HEK293 (cell line): ENCODE results near the gene ARHGAP26.

Source experiments
- CTCF ChIA-PET: fragments of 350-600 bp; formaldehyde crosslinking; extraction: SDS; loops from one replicate; lab custom pipeline; 2021; ENCODE audit warnings: antibody characterized with exemption; lab: Yijun Ruan, JAX
- POLR2A ChIA-PET: fragments of 300-600 bp; formaldehyde crosslinking; extraction: SDS; loops from one replicate; lab custom pipeline; 2020; ENCODE audit warnings: antibody characterized with exemption, inconsistent platforms; lab: Yijun Ruan, JAX
- H3K27ac ChIP-seq: fragments of 200-500 bp; sonication (Bioruptor generic); 2 replicates; pipeline ENCODE4 v1.5.1; 2014; ENCODE audit warnings: low read depth, low read length, control low read depth, inconsistent platforms; ENCODE audit errors: extremely low read depth
- H3K36me3 ChIP-seq, 2 experiments: fragments of 200-500 bp in 1 of 2; sonication (Bioruptor generic) in 1 of 2; 1 replicate in 1 of 2; 2 replicates in 1 of 2; pipeline ENCODE4 v1.5.1; 2014 to 2017; ENCODE audit warnings: inconsistent platforms in 2 of 2, low read length in 2 of 2; ENCODE audit not compliant: control insufficient read depth in 2 of 2, insufficient read depth in 1 of 2
- H3K4me1 ChIP-seq: fragments of 200-500 bp; sonication (Bioruptor generic); 2 replicates; pipeline ENCODE4 v1.5.1; 2014; ENCODE audit warnings: mild to moderate bottlenecking, low read length, inconsistent platforms; ENCODE audit not compliant: control insufficient read depth, insufficient read depth
- H3K4me3 ChIP-seq: 2 replicates; pipeline ENCODE4 v1.5.1; 2011; ENCODE audit warnings: low read depth, mild to moderate bottlenecking, control low read depth, low read length, moderate library complexity
- H3K9me3 ChIP-seq: fragments of 200-500 bp; sonication (Bioruptor generic); 2 replicates; pipeline ENCODE4 v1.5.1; 2014; ENCODE audit warnings: low read depth, low read length, inconsistent platforms; ENCODE audit not compliant: control insufficient read depth, insufficient read depth
- AEBP2 ChIP-seq: fragments of 450-650 bp; formaldehyde crosslinking; IDR thresholded peaks from 2 replicates; pipeline ENCODE4 v1.5.1; 2016; ENCODE audit warnings: missing biosample characterization, missing genetic modification characterization, borderline replicate concordance
- BCL11A ChIP-seq: fragments of 450-650 bp; formaldehyde crosslinking; IDR thresholded peaks from 2 replicates; pipeline ENCODE4 v1.5.1; 2016; ENCODE audit warnings: low read depth, missing biosample characterization, missing genetic modification characterization
- EGR2 ChIP-seq: fragments of 450-650 bp; formaldehyde crosslinking; IDR thresholded peaks from 2 replicates; pipeline ENCODE4 v1.5.1; 2016; ENCODE audit warnings: low read depth, missing biosample characterization, missing genetic modification characterization
- KLF8 ChIP-seq: fragments of 450-650 bp; formaldehyde crosslinking; IDR thresholded peaks from 2 replicates; pipeline ENCODE4 v1.5.1; 2016; ENCODE audit warnings: missing biosample characterization, missing genetic modification characterization
- OSR2 ChIP-seq: fragments of 450-650 bp; formaldehyde crosslinking; IDR thresholded peaks from 2 replicates; pipeline ENCODE4 v1.5.1; 2016; ENCODE audit warnings: missing biosample characterization, missing genetic modification characterization
- ZBTB10 ChIP-seq: fragments of 450-650 bp; formaldehyde crosslinking; IDR thresholded peaks from 2 replicates; pipeline ENCODE4 v1.5.1; 2016; ENCODE audit warnings: missing biosample characterization, missing genetic modification characterization
- ZBTB7A ChIP-seq: fragments of 450-650 bp; formaldehyde crosslinking; IDR thresholded peaks from 2 replicates; pipeline ENCODE4 v1.5.1; 2016; ENCODE audit warnings: low read depth, missing biosample characterization, missing genetic modification characterization
- ZFP37 ChIP-seq: fragments of 450-650 bp; formaldehyde crosslinking; IDR thresholded peaks from 2 replicates; pipeline ENCODE4 v1.5.1; 2016; ENCODE audit warnings: missing biosample characterization, missing genetic modification characterization
- ZNF169 ChIP-seq: fragments of 450-650 bp; formaldehyde crosslinking; IDR thresholded peaks from 2 replicates; pipeline ENCODE4 v1.5.1; 2016; ENCODE audit warnings: missing biosample characterization, missing genetic modification characterization
- ZNF175 ChIP-seq: fragments of 450-650 bp; formaldehyde crosslinking; IDR thresholded peaks from 2 replicates; pipeline ENCODE4 v1.5.1; 2016; ENCODE audit warnings: missing biosample characterization, missing genetic modification characterization
- ZNF223 ChIP-seq: fragments of 450-650 bp; formaldehyde crosslinking; IDR thresholded peaks from 2 replicates; pipeline ENCODE4 v1.5.1; 2016; ENCODE audit warnings: missing biosample characterization, missing genetic modification characterization
- ZNF274 ChIP-seq, 2 experiments: fragments of 200-500 bp in 1 of 2; fragments of 450-650 bp in 1 of 2; sonication (Bioruptor generic) in 1 of 2; formaldehyde crosslinking in 1 of 2; IDR thresholded peaks; 2 replicates each; pipeline versions ENCODE4 v1.5.1 to v1.6.1; 2014 to 2016; ENCODE audit warnings: borderline replicate concordance in 1 of 2, inconsistent platforms in 1 of 2, low read length in 1 of 2, missing biosample characterization in 1 of 2, missing genetic modification characterization in 1 of 2
- ZNF292 ChIP-seq: fragments of 450-650 bp; formaldehyde crosslinking; IDR thresholded peaks from 2 replicates; pipeline ENCODE4 v1.5.1; 2016; ENCODE audit warnings: low read depth, missing biosample characterization, missing genetic modification characterization, borderline replicate concordance
- ZNF324 ChIP-seq: fragments of 450-650 bp; formaldehyde crosslinking; IDR thresholded peaks from 2 replicates; pipeline ENCODE4 v1.5.1; 2016; ENCODE audit warnings: missing biosample characterization, missing genetic modification characterization
- ZNF354C ChIP-seq: fragments of 450-650 bp; formaldehyde crosslinking; IDR thresholded peaks from 2 replicates; pipeline ENCODE4 v1.5.1; 2016; ENCODE audit warnings: missing biosample characterization, missing genetic modification characterization, low read depth, borderline replicate concordance
- ZNF366 ChIP-seq: fragments of 450-650 bp; formaldehyde crosslinking; conservative IDR thresholded peaks from 2 replicates; pipeline ENCODE4 v1.5.1; 2016; ENCODE audit warnings: missing biosample characterization, missing genetic modification characterization
- ZNF404 ChIP-seq: fragments of 450-650 bp; formaldehyde crosslinking; IDR thresholded peaks from 2 replicates; pipeline ENCODE4 v1.5.1; 2017; ENCODE audit warnings: missing biosample characterization, missing genetic modification characterization
- ZNF416 ChIP-seq: fragments of 450-650 bp; formaldehyde crosslinking; IDR thresholded peaks from 2 replicates; pipeline ENCODE4 v1.5.1; 2016; ENCODE audit warnings: missing biosample characterization, missing genetic modification characterization
- ZNF488 ChIP-seq: fragments of 450-650 bp; formaldehyde crosslinking; IDR thresholded peaks from 2 replicates; pipeline ENCODE4 v1.5.1; 2016; ENCODE audit warnings: missing biosample characterization, missing genetic modification characterization
- ZNF529 ChIP-seq: fragments of 450-650 bp; formaldehyde crosslinking; IDR thresholded peaks from 2 replicates; pipeline ENCODE4 v1.5.1; 2017; ENCODE audit warnings: missing genetic modification characterization, missing biosample characterization; ENCODE audit not compliant: insufficient replicate concordance
- ZNF561 ChIP-seq: fragments of 450-650 bp; IDR thresholded peaks from 2 replicates; pipeline ENCODE4 v1.5.1; 2018; ENCODE audit warnings: missing biosample characterization, missing genetic modification characterization, borderline replicate concordance
- ZNF596 ChIP-seq: fragments of 450-650 bp; IDR thresholded peaks from 2 replicates; pipeline ENCODE4 v1.5.0; 2018; ENCODE audit warnings: missing biosample characterization, mild to moderate bottlenecking, missing genetic modification characterization, moderate library complexity
- ZNF624 ChIP-seq: fragments of 450-650 bp; formaldehyde crosslinking; IDR thresholded peaks from 2 replicates; pipeline ENCODE4 v1.5.1; 2017; ENCODE audit warnings: missing biosample characterization, missing genetic modification characterization
- TF ChIP-seq, protein P1 (sequence below): fragments of 450-650 bp; formaldehyde crosslinking; IDR thresholded peaks from 2 replicates; pipeline ENCODE4 v1.5.1; 2016; ENCODE audit warnings: missing biosample characterization, missing genetic modification characterization, low read depth
- TF ChIP-seq, protein P2 (sequence below): fragments of 450-650 bp; formaldehyde crosslinking; IDR thresholded peaks from 2 replicates; pipeline ENCODE4 v1.5.1; 2017; ENCODE audit warnings: missing biosample characterization, missing genetic modification characterization

The ARHGAP26 gene

DNA sequence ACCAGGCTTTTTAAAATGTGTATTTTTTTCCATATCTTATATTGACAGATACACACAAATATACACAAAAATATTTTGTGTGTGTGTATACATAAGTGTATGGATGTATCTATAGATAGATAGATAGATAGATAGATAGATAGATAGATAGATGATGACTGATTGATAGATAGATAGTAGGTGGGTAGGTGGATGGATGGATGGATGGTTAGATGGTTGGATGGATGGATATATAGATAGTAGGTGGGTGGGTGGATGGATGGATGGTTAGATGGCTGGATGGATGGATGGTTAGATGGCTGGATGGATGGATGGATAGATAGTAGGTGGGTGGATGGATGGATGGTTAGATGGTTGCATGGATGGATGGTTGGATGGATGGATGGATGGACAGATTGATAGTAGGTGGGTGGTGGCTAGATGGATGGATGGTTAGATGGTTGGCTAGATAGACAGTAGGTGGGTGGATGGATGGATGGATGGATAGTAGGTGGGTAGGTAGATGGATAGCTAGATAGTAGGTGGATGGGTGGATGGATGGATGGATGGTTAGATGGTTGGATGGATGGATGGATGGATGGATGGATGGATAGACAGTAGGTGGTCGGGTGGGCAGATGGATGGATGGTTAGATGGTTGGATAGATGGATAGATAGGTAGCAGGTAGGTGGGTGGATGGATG, 477.1 kb downstream of the ARHGAP26 start (continued):
- TF ChIP-seq ZNF596 (tag by site-specific recombination) = no peak
- TF ChIP-seq EGR2 (tag by site-specific recombination) = peak; percentile 53
- TF ChIP-seq ZNF274 (IDR thresholded peaks at IDR 0.05; ENCODE audit: low read length) = no peak
- TF ChIP-seq ZNF274 (tag by site-specific recombination; IDR thresholded peaks at IDR 0.05; ENCODE audit: borderline replicate concordance) = peak; percentile 46; the same call in 1 of the 2 replicates
- TF ChIP-seq ZNF169 = peak; percentile 84
- peak; percentile 98 for TF ChIP-seq ZNF366 (tag by site-specific recombination)
- TF ChIP-seq ZNF324 (tag by site-specific recombination) = no peak
- TF ChIP-seq ZNF416 (tag by site-specific recombination) = no peak
- no peak for TF ChIP-seq ZNF292 (tag by site-specific recombination)
- TF ChIP-seq, protein P1, sequence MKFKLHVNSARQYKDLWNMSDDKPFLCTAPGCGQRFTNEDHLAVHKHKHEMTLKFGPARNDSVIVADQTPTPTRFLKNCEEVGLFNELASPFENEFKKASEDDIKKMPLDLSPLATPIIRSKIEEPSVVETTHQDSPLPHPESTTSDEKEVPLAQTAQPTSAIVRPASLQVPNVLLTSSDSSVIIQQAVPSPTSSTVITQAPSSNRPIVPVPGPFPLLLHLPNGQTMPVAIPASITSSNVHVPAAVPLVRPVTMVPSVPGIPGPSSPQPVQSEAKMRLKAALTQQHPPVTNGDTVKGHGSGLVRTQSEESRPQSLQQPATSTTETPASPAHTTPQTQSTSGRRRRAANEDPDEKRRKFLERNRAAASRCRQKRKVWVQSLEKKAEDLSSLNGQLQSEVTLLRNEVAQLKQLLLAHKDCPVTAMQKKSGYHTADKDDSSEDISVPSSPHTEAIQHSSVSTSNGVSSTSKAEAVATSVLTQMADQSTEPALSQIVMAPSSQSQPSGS (tag by site-specific recombination) = no peak
- no peak for TF ChIP-seq OSR2 (tag by site-specific recombination)
- no peak for TF ChIP-seq AEBP2 (tag by site-specific recombination)
- TF ChIP-seq ZNF561 (tag by site-specific recombination) = no peak
- no peak for TF ChIP-seq ZNF624 (tag by site-specific recombination)
- TF ChIP-seq, protein P2, sequence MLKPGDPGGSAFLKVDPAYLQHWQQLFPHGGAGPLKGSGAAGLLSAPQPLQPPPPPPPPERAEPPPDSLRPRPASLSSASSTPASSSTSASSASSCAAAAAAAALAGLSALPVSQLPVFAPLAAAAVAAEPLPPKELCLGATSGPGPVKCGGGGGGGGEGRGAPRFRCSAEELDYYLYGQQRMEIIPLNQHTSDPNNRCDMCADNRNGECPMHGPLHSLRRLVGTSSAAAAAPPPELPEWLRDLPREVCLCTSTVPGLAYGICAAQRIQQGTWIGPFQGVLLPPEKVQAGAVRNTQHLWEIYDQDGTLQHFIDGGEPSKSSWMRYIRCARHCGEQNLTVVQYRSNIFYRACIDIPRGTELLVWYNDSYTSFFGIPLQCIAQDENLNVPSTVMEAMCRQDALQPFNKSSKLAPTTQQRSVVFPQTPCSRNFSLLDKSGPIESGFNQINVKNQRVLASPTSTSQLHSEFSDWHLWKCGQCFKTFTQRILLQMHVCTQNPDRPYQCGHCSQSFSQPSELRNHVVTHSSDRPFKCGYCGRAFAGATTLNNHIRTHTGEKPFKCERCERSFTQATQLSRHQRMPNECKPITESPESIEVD = no peak
- TF ChIP-seq ZNF404 (tag by site-specific recombination) = no peak
- no peak for TF ChIP-seq ZNF175
- no peak for TF ChIP-seq ZNF354C (tag by site-specific recombination)

DNA sequence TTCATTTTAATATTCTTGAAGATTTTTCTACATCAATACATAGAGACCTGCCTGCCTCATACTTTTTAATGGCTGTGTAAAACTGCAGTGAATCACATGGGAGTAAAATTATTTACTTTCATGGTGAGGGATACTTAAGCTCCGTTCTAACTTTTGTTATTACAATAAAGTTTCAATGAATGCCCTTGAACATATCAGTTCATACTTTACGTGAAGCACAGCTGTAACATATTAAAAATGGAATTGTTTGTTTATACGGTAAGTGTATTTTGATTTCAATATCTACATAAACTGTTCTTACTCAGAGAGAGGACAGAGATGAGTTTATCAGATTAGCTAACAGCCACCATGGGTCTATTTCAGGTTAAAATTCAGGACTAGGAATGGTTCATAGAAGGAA, 478.2 kb downstream of the ARHGAP26 start:
- CTCF ChIA-PET = no interaction called here
- H3K9me3 ChIP-seq = no peaks in the 10 kb centered on the region
- peaks cover 4% of the 10 kb centered on the region; the same call in 1 of the 2 replicates for H3K4me1 ChIP-seq
- no peak overlapping the region for H3K4me3 ChIP-seq
- POLR2A ChIA-PET = no interaction called here
- no peaks in the 10 kb centered on the region for H3K36me3 ChIP-seq
- no peak overlapping the region for H3K27ac ChIP-seq
- TF ChIP-seq ZBTB10 (tag by site-specific recombination) (no peak), BCL11A (tag by site-specific recombination) (no peak), ZBTB7A (tag by site-specific recombination) (no peak), ZFP37 (tag by site-specific recombination) (no peak), ZNF223 (tag by site-specific recombination) (no peak), ZNF529 (no peak), ZNF488 (tag by site-specific recombination) (no peak), KLF8 (tag by site-specific recombination) (no peak)
- TF ChIP-seq, protein P2 = no peak
